Uterus (tissue), 2 donors: ENCODE data around the gene ASB1.

Experiments used
- POLR2A ChIP-seq, 2 donors: fragments of 450-650 bp; IDR thresholded peaks; one replicate each; pipeline ENCODE4 v1.6.1; 2016; ENCODE audit warnings: antibody characterized with exemption in 2 of 2, mild to moderate bottlenecking in 1 of 2, moderate library complexity in 1 of 2
- TF ChIP-seq, protein P1 (sequence below), 4 experiments: fragments of 200-600 bp in 2 of 4; fragments of 450-650 bp in 2 of 4; sonication (generic) in 2 of 4; IDR thresholded peaks; one replicate each; pipeline ENCODE4 v1.5.1; 2016 to 2019; ENCODE audit warnings: antibody characterized with exemption in 4 of 4, mild to moderate bottlenecking in 2 of 4, moderate library complexity in 1 of 4

DNA sequence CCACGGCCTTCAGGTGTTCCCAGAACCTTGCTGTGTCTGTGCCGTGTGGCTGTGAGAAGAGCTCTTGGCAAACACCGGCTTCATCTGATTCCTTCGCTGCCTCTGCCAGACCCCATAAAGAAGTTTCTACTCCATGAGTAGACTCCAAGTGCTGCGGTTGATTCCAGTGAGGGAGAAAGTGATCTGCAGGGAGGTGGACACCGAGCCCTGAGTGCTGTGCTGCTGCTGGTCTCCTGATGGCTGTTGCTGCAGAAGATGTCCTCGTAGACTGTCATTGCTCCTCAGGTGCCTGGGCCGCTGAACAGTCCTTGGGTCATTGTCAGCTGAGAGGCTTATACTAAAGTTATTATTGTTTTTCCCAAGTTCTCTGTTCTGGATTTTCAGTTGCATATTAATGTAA lies 19.6 kb downstream of the ASB1 start:
- TF ChIP-seq, protein P1, sequence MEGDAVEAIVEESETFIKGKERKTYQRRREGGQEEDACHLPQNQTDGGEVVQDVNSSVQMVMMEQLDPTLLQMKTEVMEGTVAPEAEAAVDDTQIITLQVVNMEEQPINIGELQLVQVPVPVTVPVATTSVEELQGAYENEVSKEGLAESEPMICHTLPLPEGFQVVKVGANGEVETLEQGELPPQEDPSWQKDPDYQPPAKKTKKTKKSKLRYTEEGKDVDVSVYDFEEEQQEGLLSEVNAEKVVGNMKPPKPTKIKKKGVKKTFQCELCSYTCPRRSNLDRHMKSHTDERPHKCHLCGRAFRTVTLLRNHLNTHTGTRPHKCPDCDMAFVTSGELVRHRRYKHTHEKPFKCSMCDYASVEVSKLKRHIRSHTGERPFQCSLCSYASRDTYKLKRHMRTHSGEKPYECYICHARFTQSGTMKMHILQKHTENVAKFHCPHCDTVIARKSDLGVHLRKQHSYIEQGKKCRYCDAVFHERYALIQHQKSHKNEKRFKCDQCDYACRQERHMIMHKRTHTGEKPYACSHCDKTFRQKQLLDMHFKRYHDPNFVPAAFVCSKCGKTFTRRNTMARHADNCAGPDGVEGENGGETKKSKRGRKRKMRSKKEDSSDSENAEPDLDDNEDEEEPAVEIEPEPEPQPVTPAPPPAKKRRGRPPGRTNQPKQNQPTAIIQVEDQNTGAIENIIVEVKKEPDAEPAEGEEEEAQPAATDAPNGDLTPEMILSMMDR (IDR thresholded peaks at IDR 0.05), result no peak
- no peak for TF ChIP-seq POLR2A (IDR thresholded peaks at IDR 0.05)
